ENCODE results near the gene YAP1.

The YAP1 gene

DNA sequence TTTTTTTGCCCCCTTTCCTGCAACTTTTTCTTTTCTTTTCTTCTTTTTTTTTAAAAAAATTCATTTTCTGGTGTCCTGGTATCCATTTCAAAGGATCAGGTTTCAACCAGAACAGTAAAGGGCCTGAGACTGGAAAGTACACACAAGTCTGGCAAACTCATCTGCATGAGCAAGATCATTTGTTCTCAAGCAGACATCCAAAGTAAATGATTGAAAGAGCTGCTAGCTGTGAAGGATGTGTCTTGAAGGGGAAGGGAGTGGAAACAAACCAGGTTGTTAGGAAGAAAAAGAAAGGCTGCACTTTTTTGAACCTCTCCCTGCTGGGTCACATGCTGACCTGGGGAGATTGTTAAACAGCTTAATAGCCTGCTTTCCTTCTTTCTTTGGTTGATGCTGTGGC is 5.3 kb downstream of the YAP1 start:
- ATAC-seq: peak; percentile 21; the same call in 2 of the 3 replicates
- no peak for TF ChIP-seq BACH2 (CRISPR knock-in tag; IDR thresholded peaks at IDR 0.05; ENCODE audit: borderline replicate concordance)
- no peak for TF ChIP-seq ZNF565 (CRISPR knock-in tag; conservative IDR thresholded peaks at IDR 0.05; ENCODE audit: low read depth)
- TF ChIP-seq ARNTL (CRISPR knock-in tag; IDR thresholded peaks at IDR 0.05; ENCODE audit: borderline replicate concordance, low read depth): no peak

GRCh38 chr11:102116453-102117205 is 6.4 kb downstream of the YAP1 start:
- TF ChIP-seq CSRNP3 (CRISPR knock-in tag; IDR thresholded peaks at IDR 0.05): no peak
- no peak for TF ChIP-seq ZNF8 (CRISPR knock-in tag; IDR thresholded peaks at IDR 0.05)
- no peak for TF ChIP-seq TCF4 (CRISPR knock-in tag; IDR thresholded peaks at IDR 0.05; ENCODE audit: borderline replicate concordance)
- no peak for TF ChIP-seq ZFP30 (CRISPR knock-in tag; IDR thresholded peaks at IDR 0.05)
- no peak for TF ChIP-seq ZNF565 (CRISPR knock-in tag; conservative IDR thresholded peaks at IDR 0.05; ENCODE audit: low read depth)
- TF ChIP-seq, protein P1, sequence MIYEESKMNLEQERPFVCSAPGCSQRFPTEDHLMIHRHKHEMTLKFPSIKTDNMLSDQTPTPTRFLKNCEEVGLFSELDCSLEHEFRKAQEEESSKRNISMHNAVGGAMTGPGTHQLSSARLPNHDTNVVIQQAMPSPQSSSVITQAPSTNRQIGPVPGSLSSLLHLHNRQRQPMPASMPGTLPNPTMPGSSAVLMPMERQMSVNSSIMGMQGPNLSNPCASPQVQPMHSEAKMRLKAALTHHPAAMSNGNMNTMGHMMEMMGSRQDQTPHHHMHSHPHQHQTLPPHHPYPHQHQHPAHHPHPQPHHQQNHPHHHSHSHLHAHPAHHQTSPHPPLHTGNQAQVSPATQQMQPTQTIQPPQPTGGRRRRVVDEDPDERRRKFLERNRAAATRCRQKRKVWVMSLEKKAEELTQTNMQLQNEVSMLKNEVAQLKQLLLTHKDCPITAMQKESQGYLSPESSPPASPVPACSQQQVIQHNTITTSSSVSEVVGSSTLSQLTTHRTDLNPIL (CRISPR knock-in tag; IDR thresholded peaks at IDR 0.05; ENCODE audit: low read depth): no peak
- no peak for TF ChIP-seq RARB (CRISPR knock-in tag; IDR thresholded peaks at IDR 0.05)
- no peak for TF ChIP-seq ZC3H10 (CRISPR knock-in tag; IDR thresholded peaks at IDR 0.05)
- TF ChIP-seq ARNTL (CRISPR knock-in tag; IDR thresholded peaks at IDR 0.05; ENCODE audit: borderline replicate concordance, low read depth): no peak
- TF ChIP-seq ISL1 (CRISPR knock-in tag; IDR thresholded peaks at IDR 0.05): no peak
- no peak for TF ChIP-seq GLIS3 (CRISPR knock-in tag; IDR thresholded peaks at IDR 0.05)
- TF ChIP-seq CSDC2 (CRISPR knock-in tag; IDR thresholded peaks at IDR 0.05): no peak
- no peak for TF ChIP-seq SNAI2 (CRISPR knock-in tag; IDR thresholded peaks at IDR 0.05)
- TF ChIP-seq POU6F1 (CRISPR knock-in tag; IDR thresholded peaks at IDR 0.05; ENCODE audit: borderline replicate concordance, low read depth): no peak
- TF ChIP-seq TOX (CRISPR knock-in tag; IDR thresholded peaks at IDR 0.05; ENCODE audit: borderline replicate concordance): no peak
- no peak for TF ChIP-seq OSR1 (CRISPR knock-in tag; IDR thresholded peaks at IDR 0.05)
- TF ChIP-seq ESRRG (CRISPR knock-in tag; IDR thresholded peaks at IDR 0.05): no peak

DNA sequence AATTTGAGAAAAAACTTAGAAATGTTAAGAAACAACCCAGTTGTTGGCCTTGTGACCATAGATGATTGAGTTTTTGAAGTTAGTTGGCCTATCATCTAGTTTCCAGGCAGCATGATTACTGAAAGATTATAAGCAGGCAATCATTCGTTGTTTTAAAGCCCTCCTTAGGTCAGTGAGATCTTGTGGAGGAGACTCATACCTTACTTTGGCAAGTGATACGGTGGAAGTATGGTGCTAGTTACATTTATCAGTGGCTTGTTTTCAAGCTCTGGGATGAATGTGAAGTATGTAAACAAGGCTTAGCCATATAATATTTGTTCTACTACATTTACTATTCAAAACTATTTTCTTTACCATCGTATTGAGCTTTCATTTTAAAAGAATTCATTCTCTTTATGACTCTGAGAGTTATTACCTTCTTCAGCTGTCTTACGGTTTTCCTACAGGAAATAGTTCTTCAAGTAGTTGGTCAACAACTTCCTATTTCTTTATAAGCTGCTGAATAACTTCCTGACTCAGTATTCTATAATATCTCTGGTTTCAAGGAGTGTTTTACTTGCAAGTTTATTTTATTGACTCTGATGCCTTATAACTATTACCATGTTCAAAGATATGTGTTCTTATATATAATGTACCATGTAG is 7.3 kb downstream of the YAP1 start:
- no peak for TF ChIP-seq OSR1 (CRISPR knock-in tag; IDR thresholded peaks at IDR 0.05)
- TF ChIP-seq CSDC2 (CRISPR knock-in tag; IDR thresholded peaks at IDR 0.05): no peak
- TF ChIP-seq POU6F1 (CRISPR knock-in tag; IDR thresholded peaks at IDR 0.05; ENCODE audit: borderline replicate concordance, low read depth): no peak
- TF ChIP-seq PATZ1 (CRISPR knock-in tag; IDR thresholded peaks at IDR 0.05; ENCODE audit: borderline replicate concordance): no peak
- TF ChIP-seq ZNF70 (CRISPR knock-in tag; IDR thresholded peaks at IDR 0.05): no peak
- no peak for TF ChIP-seq BACH2 (CRISPR knock-in tag; IDR thresholded peaks at IDR 0.05; ENCODE audit: borderline replicate concordance)
- TF ChIP-seq, protein P1 (CRISPR knock-in tag; IDR thresholded peaks at IDR 0.05; ENCODE audit: low read depth): no peak
- TF ChIP-seq ZC3H10 (CRISPR knock-in tag; IDR thresholded peaks at IDR 0.05): no peak
- no peak for TF ChIP-seq ZNF565 (CRISPR knock-in tag; conservative IDR thresholded peaks at IDR 0.05; ENCODE audit: low read depth)
- no peak for TF ChIP-seq CSRNP3 (CRISPR knock-in tag; IDR thresholded peaks at IDR 0.05)
- no peak for TF ChIP-seq ESRRG (CRISPR knock-in tag; IDR thresholded peaks at IDR 0.05)
- TF ChIP-seq TCF4 (CRISPR knock-in tag; IDR thresholded peaks at IDR 0.05; ENCODE audit: borderline replicate concordance): no peak
- no peak for TF ChIP-seq ARNTL (CRISPR knock-in tag; IDR thresholded peaks at IDR 0.05; ENCODE audit: borderline replicate concordance, low read depth)
- TF ChIP-seq RARB (CRISPR knock-in tag; IDR thresholded peaks at IDR 0.05): no peak
- no peak for TF ChIP-seq ZFP3 (CRISPR knock-in tag; IDR thresholded peaks at IDR 0.05)
- TF ChIP-seq SNAI2 (CRISPR knock-in tag; IDR thresholded peaks at IDR 0.05): no peak
- no peak for TF ChIP-seq ZNF8 (CRISPR knock-in tag; IDR thresholded peaks at IDR 0.05)
- TF ChIP-seq GLIS3 (CRISPR knock-in tag; IDR thresholded peaks at IDR 0.05): no peak
- TF ChIP-seq PPARA (CRISPR knock-in tag; IDR thresholded peaks at IDR 0.05; ENCODE audit: borderline replicate concordance): no peak
- ATAC-seq: peak; percentile 31

More at GRCh38 chr11:102116453-102117205, 6.4 kb downstream of the YAP1 start:
- no peak for ATAC-seq

All from SK-N-SH treated with all-trans-retinoic acid at 6 μM for 48 hours (cell line).